HepG2 (cell line): ENCODE data around the gene LTB4R. TPM values are rescaled to one million over a fixed set of nuclear protein-coding genes. Genes with fewer than 3 reads are reported as not detected.

ENCODE experiments used
- DDIT3 ChIP-seq: sonication (generic); formaldehyde crosslinking; IDR thresholded peaks from 2 replicates; pipeline ENCODE4 v1.4.0; 2020; ENCODE audit warnings: mild to moderate bottlenecking, missing genetic modification reagents
- FOXM1 ChIP-seq: sonication (generic); formaldehyde crosslinking; IDR thresholded peaks from 2 replicates; pipeline ENCODE4 v1.5.0; 2020; ENCODE audit warnings: missing genetic modification reagents
- KDM3A ChIP-seq: IDR thresholded peaks from 2 replicates; pipeline ENCODE4 v1.6.1; 2018; ENCODE audit warnings: low read depth, missing compliant biosample characterization
- KLF11 ChIP-seq: IDR thresholded peaks from 2 replicates; pipeline ENCODE4 v1.6.1; 2016; ENCODE audit warnings: missing compliant biosample characterization
- MXI1 ChIP-seq: IDR thresholded peaks from 3 replicates; pipeline ENCODE4 v1.6.1; 2012; ENCODE audit warnings: low read depth, low read length, inconsistent platforms, borderline replicate concordance
- ONECUT2 ChIP-seq: sonication (generic); formaldehyde crosslinking; IDR thresholded peaks from 2 replicates; pipeline ENCODE4 v1.4.0; 2020; ENCODE audit warnings: missing genetic modification reagents
- PHF8 ChIP-seq: sonication (generic); formaldehyde crosslinking; IDR thresholded peaks from 2 replicates; pipeline ENCODE4 v1.5.0; 2020; ENCODE audit warnings: missing genetic modification reagents
- POLR2AphosphoS2 ChIP-seq: IDR thresholded peaks from 2 replicates; pipeline ENCODE4 v1.6.1; 2011; ENCODE audit warnings: low read depth, low read length, improper control_type of control experiment
- RBM39 ChIP-seq: fragments of 200-400 bp; formaldehyde crosslinking; IDR thresholded peaks from one replicate; pipeline ENCODE4 v1.6.1; 2018; ENCODE audit warnings: antibody characterized with exemption, mild to moderate bottlenecking, low read depth, low read length; ENCODE audit not compliant: poor library complexity, severe bottlenecking
- RFXAP ChIP-seq: sonication (generic); formaldehyde crosslinking; IDR thresholded peaks from 2 replicates; pipeline ENCODE4 v1.4.0; 2020; ENCODE audit warnings: missing genetic modification reagents, borderline replicate concordance
- RXRA ChIP-seq: sonication (generic); formaldehyde crosslinking; IDR thresholded peaks from 2 replicates; pipeline ENCODE4 v1.5.1; 2020; ENCODE audit warnings: missing genetic modification reagents
- SETDB1 ChIP-seq: sonication (generic); formaldehyde crosslinking; IDR thresholded peaks from 2 replicates; pipeline ENCODE4 v1.5.1; 2020; ENCODE audit warnings: missing genetic modification reagents, mild to moderate bottlenecking, borderline replicate concordance
- SIN3B ChIP-seq: fragments of 150-350 bp; IDR thresholded peaks from 2 replicates; pipeline ENCODE4 v1.6.1; 2014; ENCODE audit warnings: low read length
- TCF12 ChIP-seq, 2 experiments: fragments of 450-650 bp in 1 of 2; sonication (generic) in 1 of 2; formaldehyde crosslinking in 1 of 2; IDR thresholded peaks; 2 replicates each; pipeline versions ENCODE4 v1.6.1 to v1.8.0; 2017 to 2022; ENCODE audit warnings: antibody characterized with exemption in 1 of 2, mild to moderate bottlenecking in 1 of 2, missing genetic modification reagents in 1 of 2, moderate library complexity in 1 of 2
- TRIM24 ChIP-seq: sonication (generic); formaldehyde crosslinking; IDR thresholded peaks from 2 replicates; pipeline ENCODE4 v1.8.0; 2022; ENCODE audit warnings: mild to moderate bottlenecking, missing genetic modification reagents
- YEATS4 ChIP-seq: sonication (generic); formaldehyde crosslinking; IDR thresholded peaks from 2 replicates; pipeline ENCODE4 v1.4.0; 2020; ENCODE audit warnings: missing genetic modification reagents, borderline replicate concordance
- ZFP82 ChIP-seq: sonication (generic); formaldehyde crosslinking; IDR thresholded peaks from 2 replicates; pipeline ENCODE4 v1.5.1; 2020; ENCODE audit warnings: mild to moderate bottlenecking, missing genetic modification reagents, borderline replicate concordance
- ZKSCAN1 ChIP-seq: fragments of 150-350 bp; IDR thresholded peaks from 2 replicates; pipeline ENCODE4 v1.6.1; 2014; ENCODE audit warnings: low read length
- ZNF441 ChIP-seq: sonication (generic); formaldehyde crosslinking; IDR thresholded peaks from 2 replicates; pipeline ENCODE4 v1.7.0; 2021; ENCODE audit warnings: missing genetic modification reagents, borderline replicate concordance
- ZNF501 ChIP-seq: sonication (generic); formaldehyde crosslinking; IDR thresholded peaks from 2 replicates; pipeline ENCODE4 v1.5.1; 2020; ENCODE audit warnings: mild to moderate bottlenecking, moderate library complexity, missing genetic modification reagents
- ZNF503 ChIP-seq: sonication (generic); formaldehyde crosslinking; IDR thresholded peaks from 2 replicates; pipeline ENCODE4 v1.4.0; 2020; ENCODE audit warnings: missing genetic modification reagents
- ZNF563 ChIP-seq: sonication (generic); formaldehyde crosslinking; IDR thresholded peaks from 2 replicates; pipeline ENCODE4 v1.8.0; 2022; ENCODE audit warnings: mild to moderate bottlenecking, moderate library complexity, missing genetic modification reagents
- ZNF7 ChIP-seq: IDR thresholded peaks from 2 replicates; pipeline ENCODE4 v1.6.1; 2016; ENCODE audit warnings: missing biosample characterization, missing genetic modification reagents
- ZNF749 ChIP-seq: sonication (generic); formaldehyde crosslinking; IDR thresholded peaks from 2 replicates; pipeline ENCODE4 v1.8.0; 2022; ENCODE audit warnings: mild to moderate bottlenecking, missing genetic modification reagents, moderate library complexity, borderline replicate concordance
- ZSCAN22 ChIP-seq: sonication (generic); formaldehyde crosslinking; IDR thresholded peaks from 2 replicates; pipeline ENCODE4 v1.4.0; 2020; ENCODE audit warnings: mild to moderate bottlenecking, missing genetic modification reagents
- polyA plus RNA-seq, 8 experiments: library from polyadenylated mRNA; depleted of rRNA in 3 of 8; stranded (reverse) in 7 of 8; unstranded in 1 of 8; fragments of >200 nt; fragmentation: Illumina TruSeq in 4 of 8; extraction: Trizol in 4 of 8; gene quantifications; 2 replicates each; pipeline versions ENCODE4 v1.2.1 to v1.2.3, GENCODE V29; 2011 to 2016; ENCODE audit warnings: low read depth in 4 of 8, missing spikeins in 1 of 8, mixed read lengths in 1 of 8; ENCODE audit not compliant: insufficient read depth in 1 of 8
- total RNA-seq, 5 experiments: library from RNA; depleted of rRNA; stranded (reverse); fragments of >200 nt; fragmentation: Illumina TruSeq; extraction: Trizol; gene quantifications; 2 replicates each; pipeline ENCODE4 v1.2.3, GENCODE V29; 2016; ENCODE audit warnings: low read depth in 1 of 5
- TF ChIP-seq, protein P1 (sequence below): sonication (generic); formaldehyde crosslinking; IDR thresholded peaks from 2 replicates; pipeline ENCODE4 v1.4.0; 2020; ENCODE audit warnings: low read depth, mild to moderate bottlenecking, missing genetic modification reagents
- TF ChIP-seq, protein P2 (sequence below): sonication (generic); formaldehyde crosslinking; IDR thresholded peaks from 2 replicates; pipeline ENCODE4 v1.8.0; 2022; ENCODE audit warnings: missing genetic modification reagents, mild to moderate bottlenecking, moderate library complexity, borderline replicate concordance

The LTB4R gene
- total and polyA plus RNA-seq, 2 of the 13 experiments (the other 11 are each of a cell fraction or from before 2014, with no cell fraction given) = 3.2 to 8.2 TPM

GRCh38 chr14:24315243-24315806 lies 4.0 kb downstream of the LTB4R start (continued):
- TF ChIP-seq ZNF7 (no peak), ZNF563 (no peak), TCF12 (IDR thresholded peaks at IDR 0.05) (no peak), TCF12 (CRISPR knock-in tag; IDR thresholded peaks at IDR 0.05) (no peak), KLF11 (CRISPR knock-in tag) (no peak), ZNF749 (no peak), MXI1 (no peak), PHF8 (CRISPR knock-in tag) (no peak), POLR2AphosphoS2 (0 out of 2 replicates have a peak, but pooled peaks have one; percentile 4), ZKSCAN1 (no peak), ZNF503 (CRISPR knock-in tag) (no peak), FOXM1 (CRISPR knock-in tag) (no peak), DDIT3 (CRISPR knock-in tag) (no peak), ZFP82 (CRISPR knock-in tag) (no peak), RBM39 (no peak), KDM3A (CRISPR knock-in tag) (0 out of 2 replicates have a peak, but pooled peaks have one; percentile 38), SIN3B (no peak), ONECUT2 (CRISPR knock-in tag) (no peak), ZSCAN22 (no peak), ZNF501 (no peak; the same call in 1 of the 2 replicates), SETDB1 (CRISPR knock-in tag) (no peak), ZNF441 (CRISPR knock-in tag) (no peak), RXRA (no peak; the same call in 1 of the 2 replicates), TRIM24 (CRISPR knock-in tag) (no peak), YEATS4 (CRISPR knock-in tag) (no peak), RFXAP (CRISPR knock-in tag) (0 out of 2 replicates have a peak, but pooled peaks have one; percentile 25)
- TF ChIP-seq, protein P1, sequence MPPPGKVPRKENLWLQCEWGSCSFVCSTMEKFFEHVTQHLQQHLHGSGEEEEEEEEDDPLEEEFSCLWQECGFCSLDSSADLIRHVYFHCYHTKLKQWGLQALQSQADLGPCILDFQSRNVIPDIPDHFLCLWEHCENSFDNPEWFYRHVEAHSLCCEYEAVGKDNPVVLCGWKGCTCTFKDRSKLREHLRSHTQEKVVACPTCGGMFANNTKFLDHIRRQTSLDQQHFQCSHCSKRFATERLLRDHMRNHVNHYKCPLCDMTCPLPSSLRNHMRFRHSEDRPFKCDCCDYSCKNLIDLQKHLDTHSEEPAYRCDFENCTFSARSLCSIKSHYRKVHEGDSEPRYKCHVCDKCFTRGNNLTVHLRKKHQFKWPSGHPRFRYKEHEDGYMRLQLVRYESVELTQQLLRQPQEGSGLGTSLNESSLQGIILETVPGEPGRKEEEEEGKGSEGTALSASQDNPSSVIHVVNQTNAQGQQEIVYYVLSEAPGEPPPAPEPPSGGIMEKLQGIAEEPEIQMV (CRISPR knock-in tag) = no peak
- TF ChIP-seq, protein P2, sequence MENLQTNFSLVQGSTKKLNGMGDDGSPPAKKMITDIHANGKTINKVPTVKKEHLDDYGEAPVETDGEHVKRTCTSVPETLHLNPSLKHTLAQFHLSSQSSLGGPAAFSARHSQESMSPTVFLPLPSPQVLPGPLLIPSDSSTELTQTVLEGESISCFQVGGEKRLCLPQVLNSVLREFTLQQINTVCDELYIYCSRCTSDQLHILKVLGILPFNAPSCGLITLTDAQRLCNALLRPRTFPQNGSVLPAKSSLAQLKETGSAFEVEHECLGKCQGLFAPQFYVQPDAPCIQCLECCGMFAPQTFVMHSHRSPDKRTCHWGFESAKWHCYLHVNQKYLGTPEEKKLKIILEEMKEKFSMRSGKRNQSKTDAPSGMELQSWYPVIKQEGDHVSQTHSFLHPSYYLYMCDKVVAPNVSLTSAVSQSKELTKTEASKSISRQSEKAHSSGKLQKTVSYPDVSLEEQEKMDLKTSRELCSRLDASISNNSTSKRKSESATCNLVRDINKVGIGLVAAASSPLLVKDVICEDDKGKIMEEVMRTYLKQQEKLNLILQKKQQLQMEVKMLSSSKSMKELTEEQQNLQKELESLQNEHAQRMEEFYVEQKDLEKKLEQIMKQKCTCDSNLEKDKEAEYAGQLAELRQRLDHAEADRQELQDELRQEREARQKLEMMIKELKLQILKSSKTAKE (CRISPR knock-in tag) = no peak
